GM18868 (cell line): ENCODE data around the gene PLAAT2.
"Not testable (repeated sequence)": the region's sequence is repeated elsewhere in the genome, so short reads cannot be mapped to it uniquely, and the experiment has no call there.

Experiments used
- ATAC-seq: cut with Tn5 transposase; IDR thresholded peaks from one replicate; pipeline ENCODE4 v1.9.1; 2021; ENCODE audit warnings: mild to moderate bottlenecking, moderate library complexity; ENCODE audit not compliant: unreplicated experiment

Gene PLAAT2

GRCh38 chr11:63581224-63581623 lies 18.0 kb upstream of the PLAAT2 start:
- ATAC-seq, result not testable (repeated sequence)

- not testable (repeated sequence) for ATAC-seq
Observed at GRCh38 chr11:63578882-63579281, 15.7 kb upstream of the PLAAT2 start.

- ATAC-seq, result no peak
Observed at GRCh38 chr11:63574856-63575602, 11.8 kb upstream of the PLAAT2 start.

GRCh38 chr11:63573881-63574855 lies 11.0 kb upstream of the PLAAT2 start:
- no peak for ATAC-seq

- ATAC-seq, result no peak
Observed at GRCh38 chr11:63572026-63572688, 9.0 kb upstream of the PLAAT2 start.

- ATAC-seq, result no peak
Observed at GRCh38 chr11:63569570-63569969, 6.4 kb upstream of the PLAAT2 start.

- ATAC-seq, result peak; percentile 72
Observed at GRCh38 chr11:63567044-63567840, 4.1 kb upstream of the PLAAT2 start.

- no peak for ATAC-seq
Observed at GRCh38 chr11:63564784-63565350, 1.7 kb upstream of the PLAAT2 start.

GRCh38 chr11:63564056-63564774 lies 1.0 kb upstream of the PLAAT2 start:
- ATAC-seq, result peak; percentile 63

GRCh38 chr11:63560506-63561180 lies 2.5 kb downstream of the PLAAT2 start:
- ATAC-seq, result no peak

- ATAC-seq, result no peak
Observed at GRCh38 chr11:63558459-63559157, 4.6 kb downstream of the PLAAT2 start.

- ATAC-seq, result no peak
Observed at GRCh38 chr11:63557570-63557969, 5.6 kb downstream of the PLAAT2 start.

GRCh38 chr11:63556404-63557013 lies 6.7 kb downstream of the PLAAT2 start:
- no peak for ATAC-seq

- ATAC-seq, result no peak
Observed at GRCh38 chr11:63554877-63555223, 8.3 kb downstream of the PLAAT2 start.

- peak; percentile 76 for ATAC-seq
Observed at GRCh38 chr11:63553759-63554158, 9.4 kb downstream of the PLAAT2 start.

- ATAC-seq, result no peak
Observed at GRCh38 chr11:63552921-63553320, 10.3 kb downstream of the PLAAT2 start.

GRCh38 chr11:63551889-63552266 lies 11.3 kb downstream of the PLAAT2 start:
- no peak for ATAC-seq
